GM23338 (cell line): Measurements from ENCODE around the gene PBX3. TPM values are rescaled to one million over a fixed set of nuclear protein-coding genes. Genes with fewer than 3 reads are reported as not detected.

Experiments
- ATAC-seq: fragments of 200-7000 bp; cut with Tn5 transposase; 3 replicates; pipeline ENCODE4 v1.9.1; 2020
- DNase-seq: peaks from one replicate; pipeline ENCODE4 v3.0.0-alpha.2; 2015; ENCODE audit warnings: low spot score
- H2AFZ ChIP-seq: fragments of 200-600 bp; sonication (generic); 2 replicates; pipeline ENCODE4 v1.8.0; 2016; ENCODE audit warnings: antibody characterized with exemption, mild to moderate bottlenecking, moderate library complexity
- H3F3A ChIP-seq: fragments of 200-600 bp; sonication (generic); replicated peaks from 2 replicates; pipeline ENCODE4 v1.8.0; 2017; ENCODE audit warnings: antibody characterized with exemption, mixed run types, low read depth
- H3K27ac ChIP-seq: fragments of 200-600 bp; sonication (generic); 2 replicates; pipeline ENCODE4 v1.6.1; 2016; ENCODE audit warnings: low read depth
- H3K27me3 ChIP-seq: fragments of 200-600 bp; sonication (generic); 2 replicates; pipeline ENCODE4 v1.8.0; 2016; ENCODE audit warnings: mild to moderate bottlenecking, mixed run types, moderate library complexity; ENCODE audit not compliant: insufficient read depth
- H3K36me3 ChIP-seq: fragments of 200-600 bp; sonication (generic); 2 replicates; pipeline ENCODE4 v1.8.0; 2016; ENCODE audit warnings: mild to moderate bottlenecking; ENCODE audit not compliant: insufficient read depth
- H3K4me1 ChIP-seq: fragments of 200-600 bp; sonication (generic); 2 replicates; pipeline ENCODE4 v1.8.0; 2016; ENCODE audit warnings: mild to moderate bottlenecking, moderate library complexity; ENCODE audit not compliant: insufficient read depth
- H3K4me2 ChIP-seq: fragments of 200-600 bp; sonication (generic); 2 replicates; pipeline ENCODE4 v1.7.1; 2017; ENCODE audit warnings: mixed run types
- H3K4me3 ChIP-seq: fragments of 200-600 bp; sonication (generic); 2 replicates; pipeline ENCODE4 v1.6.1; 2016; ENCODE audit warnings: mixed run types
- H3K79me2 ChIP-seq: fragments of 200-600 bp; sonication (generic); replicated peaks from 2 replicates; pipeline ENCODE4 v1.8.0; 2017; ENCODE audit warnings: mild to moderate bottlenecking; ENCODE audit not compliant: insufficient read depth
- H3K9me2 ChIP-seq: fragments of 200-600 bp; sonication (generic); 2 replicates; pipeline ENCODE4 v1.8.0; 2017; ENCODE audit not compliant: insufficient read depth
- H4K20me1 ChIP-seq: fragments of 200-600 bp; sonication (generic); replicated peaks from 2 replicates; pipeline ENCODE4 v1.8.0; 2017; ENCODE audit warnings: mild to moderate bottlenecking; ENCODE audit not compliant: insufficient read depth
- H3K27ac Mint-ChIP-seq: 2 replicates; pipeline ENCODE4 v1.8.0; 2020; ENCODE audit warnings: inconsistent platforms, mild to moderate bottlenecking, moderate library complexity, mixed read lengths
- H3K27me3 Mint-ChIP-seq: 3 replicates; pipeline ENCODE4 v1.8.0; 2022; ENCODE audit warnings: low read depth, mild to moderate bottlenecking, moderate library complexity, mixed read lengths, inconsistent platforms; ENCODE audit not compliant: insufficient read depth, poor library complexity
- H3K36me3 Mint-ChIP-seq: 3 replicates; pipeline ENCODE4 v1.8.0; 2021; ENCODE audit warnings: low read depth, mild to moderate bottlenecking, inconsistent platforms, moderate library complexity, mixed read lengths
- H3K4me1 Mint-ChIP-seq: 3 replicates; pipeline ENCODE4 v1.8.0; 2020; ENCODE audit warnings: mild to moderate bottlenecking, inconsistent platforms, mixed read lengths
- H3K4me3 Mint-ChIP-seq: 3 replicates; pipeline ENCODE4 v1.8.0; 2021; ENCODE audit warnings: moderate library complexity, mild to moderate bottlenecking, inconsistent platforms, mixed read lengths
- H3K9me3 Mint-ChIP-seq: 3 replicates; pipeline ENCODE4 v1.8.0; 2020; ENCODE audit warnings: moderate library complexity, mild to moderate bottlenecking, inconsistent platforms, mixed read lengths
- CREB1 ChIP-seq: fragments of 250-450 bp; sonication (Bioruptor Pico); IDR thresholded peaks from 2 replicates; pipeline ENCODE4 v1.5.0; 2020; ENCODE audit warnings: low read depth, mild to moderate bottlenecking, moderate library complexity
- CTCF ChIP-seq, 2 experiments: fragments of 200-600 bp in 1 of 2; sonication (generic) in 1 of 2; conservative IDR thresholded peaks; 2 replicates each; pipeline versions ENCODE4 v1.5.1 to v1.6.1; 2016 to 2017; ENCODE audit warnings: antibody characterized with exemption in 2 of 2, low read depth in 2 of 2, mild to moderate bottlenecking in 2 of 2, moderate library complexity in 1 of 2
- ETS1 ChIP-seq: IDR thresholded peaks from 2 replicates; pipeline ENCODE4 v1.6.1; 2016; ENCODE audit warnings: antibody characterized with exemption
- EZH2 ChIP-seq: fragments of 200-600 bp; sonication (generic); IDR thresholded peaks from one replicate; pipeline ENCODE4 v1.8.0; 2017; ENCODE audit warnings: antibody characterized with exemption, mild to moderate bottlenecking, low read depth; ENCODE audit not compliant: unreplicated experiment
- EZH2phosphoT487 ChIP-seq: fragments of 200-600 bp; sonication (generic); IDR thresholded peaks from one replicate; pipeline ENCODE4 v1.8.1; 2018; ENCODE audit warnings: antibody characterized with exemption; ENCODE audit not compliant: unreplicated experiment
- JUNB ChIP-seq: IDR thresholded peaks from one replicate; pipeline ENCODE4 v1.6.1; 2016; ENCODE audit warnings: antibody characterized with exemption; ENCODE audit not compliant: unreplicated experiment
- NANOG ChIP-seq: IDR thresholded peaks from 2 replicates; pipeline ENCODE4 v1.6.1; 2016; ENCODE audit warnings: antibody characterized with exemption, borderline replicate concordance
- POLR2AphosphoS5 ChIP-seq: IDR thresholded peaks from 2 replicates; pipeline ENCODE4 v1.6.1; 2016; ENCODE audit warnings: antibody characterized with exemption, low read depth
- STAT1 ChIP-seq: IDR thresholded peaks from one replicate; pipeline ENCODE4 v1.6.1; 2016; ENCODE audit warnings: antibody characterized with exemption; ENCODE audit not compliant: unreplicated experiment
- ZNF114 ChIP-seq: fragments of 250-450 bp; sonication (Bioruptor Pico); IDR thresholded peaks from 2 replicates; pipeline ENCODE4 v1.5.0; 2020; ENCODE audit warnings: mild to moderate bottlenecking, moderate library complexity
- ZNF331 ChIP-seq: fragments of 250-450 bp; sonication (Bioruptor Pico); IDR thresholded peaks from 2 replicates; pipeline ENCODE4 v1.5.0; 2020; ENCODE audit warnings: low read depth, mild to moderate bottlenecking, moderate library complexity
- ZNF462 ChIP-seq: fragments of 250-450 bp; sonication (Bioruptor Pico); IDR thresholded peaks from 2 replicates; pipeline ENCODE4 v1.5.0; 2020; ENCODE audit warnings: mild to moderate bottlenecking, moderate library complexity
- polyA plus RNA-seq: library from polyadenylated mRNA; unstranded; fragments of >200 nt; fragmentation: Nextera tagmentation; extraction: Ambion mirVana; gene quantifications from 2 replicates; pipeline ENCODE4 v1.2.1, GENCODE V29; 2016
- total RNA-seq: library from RNA; depleted of rRNA; stranded (reverse); fragments of >200 nt; shearing (Covaris generic); gene quantifications from 2 replicates; pipeline ENCODE4 v1.2.3, GENCODE V29; 2014

PBX3 gene
- total and polyA plus RNA-seq, 2 experiments from 2014 or later, result 28.9 to 50.5 TPM

GRCh38 chr9:125843646-125844045 lies 96.5 kb downstream of the PBX3 start:
- Histone ChIP-seq H3K27me3 (no peaks in the 10 kb centered on the region), H3K4me2 (peak overlapping the region; percentile 47), H3K4me3 (no peak overlapping the region), H3K27ac (no peak overlapping the region), H4K20me1 (no peaks in the 10 kb centered on the region), H3K9me2 (no peaks in the 10 kb centered on the region), H3F3A (no peaks in the 10 kb centered on the region), H2AFZ (no peak overlapping the region), H3K79me2 (peaks cover 98% of the 10 kb centered on the region), H3K4me1 (peaks cover 35% of the 10 kb centered on the region), H3K36me3 (no peaks in the 10 kb centered on the region)
- H3K4me3 Mint-ChIP-seq, result peak overlapping the region; percentile 22; the same call in 2 of the 3 replicates
- ATAC-seq (peak; percentile 62), DNase-seq (peak; percentile 49)
- TF ChIP-seq ZNF114 (CRISPR knock-in tag), result no peak
- peak overlapping the region; percentile 27 for H3K27ac Mint-ChIP-seq
- H3K27me3 Mint-ChIP-seq, result no peaks in the 10 kb centered on the region
- H3K9me3 Mint-ChIP-seq, result peaks cover 6% of the 10 kb centered on the region; the same call in 2 of the 3 replicates
- H3K36me3 Mint-ChIP-seq, result peaks cover 7% of the 10 kb centered on the region; the same call in 2 of the 3 replicates
- H3K4me1 Mint-ChIP-seq, result peaks cover 47% of the 10 kb centered on the region

- Histone ChIP-seq H3K27ac (no peak overlapping the region), H3K4me3 (no peak overlapping the region), H3K79me2 (peaks cover 97% of the 10 kb centered on the region), H3K9me2 (no peaks in the 10 kb centered on the region), H3K27me3 (no peaks in the 10 kb centered on the region), H4K20me1 (no peaks in the 10 kb centered on the region), H3K4me2 (peak overlapping the region; percentile 8; the same call in 1 of the 2 replicates), H2AFZ (no peak overlapping the region), H3K36me3 (no peaks in the 10 kb centered on the region), H3K4me1 (peaks cover 35% of the 10 kb centered on the region), H3F3A (no peaks in the 10 kb centered on the region)
- H3K27ac Mint-ChIP-seq, result no peak overlapping the region
- peaks cover 49% of the 10 kb centered on the region for H3K4me1 Mint-ChIP-seq
- H3K27me3 Mint-ChIP-seq, result no peaks in the 10 kb centered on the region
- H3K4me3 Mint-ChIP-seq, result no peak overlapping the region
- DNase-seq, result no peak
- ATAC-seq, result no peak; the same call in 2 of the 3 replicates
- H3K36me3 Mint-ChIP-seq, result peaks cover 7% of the 10 kb centered on the region; the same call in 2 of the 3 replicates
- peaks cover 6% of the 10 kb centered on the region; the same call in 2 of the 3 replicates for H3K9me3 Mint-ChIP-seq
- TF ChIP-seq ETS1 (no peak), EZH2phosphoT487 (no peak), POLR2AphosphoS5 (no peak), STAT1 (no peak), ZNF331 (no peak), JUNB (no peak), EZH2 (no peak), ZNF114 (CRISPR knock-in tag) (no peak), CTCF (conservative IDR thresholded peaks at IDR 0.05; ENCODE audit: low read depth in 2 of 2) (no peak), CREB1 (CRISPR knock-in tag) (no peak), ZNF462 (CRISPR knock-in tag) (no peak), NANOG (no peak)
Observed at GRCh38 chr9:125844611-125845010, 97.4 kb downstream of the PBX3 start.
